Kidney tubule cell (primary cell): ENCODE measurements around the gene DNAAF2.

Source experiments
- DNase-seq: peaks from one replicate; pipeline ENCODE4 v3.0.0-alpha.2; 2018; ENCODE audit warnings: low spot score

Gene DNAAF2

GRCh38 chr14:49584981-49585640 lies 49.9 kb downstream of the DNAAF2 start:
- DNase-seq = peak; percentile 34

GRCh38 chr14:49584058-49584457 lies 51.0 kb downstream of the DNAAF2 start:
- DNase-seq = no peak

- no peak for DNase-seq
Measured at GRCh38 chr14:49583629-49584028, 51.4 kb downstream of the DNAAF2 start.

- no peak for DNase-seq
Measured at GRCh38 chr14:49582113-49582977, 52.7 kb downstream of the DNAAF2 start.

GRCh38 chr14:49581209-49582112 lies 53.6 kb downstream of the DNAAF2 start:
- no peak for DNase-seq

- no peak for DNase-seq
Measured at GRCh38 chr14:49579841-49580240, 55.2 kb downstream of the DNAAF2 start.

- no peak for DNase-seq
Measured at GRCh38 chr14:49578141-49578540, 56.9 kb downstream of the DNAAF2 start.
